DMS53 (cell line): ENCODE results near the gene KCNC1.

Source experiments
- DNase-seq: peaks from one replicate; lab custom pipeline; 2025; lab: John Stamatoyannopoulos, UW

The KCNC1 gene

DNA sequence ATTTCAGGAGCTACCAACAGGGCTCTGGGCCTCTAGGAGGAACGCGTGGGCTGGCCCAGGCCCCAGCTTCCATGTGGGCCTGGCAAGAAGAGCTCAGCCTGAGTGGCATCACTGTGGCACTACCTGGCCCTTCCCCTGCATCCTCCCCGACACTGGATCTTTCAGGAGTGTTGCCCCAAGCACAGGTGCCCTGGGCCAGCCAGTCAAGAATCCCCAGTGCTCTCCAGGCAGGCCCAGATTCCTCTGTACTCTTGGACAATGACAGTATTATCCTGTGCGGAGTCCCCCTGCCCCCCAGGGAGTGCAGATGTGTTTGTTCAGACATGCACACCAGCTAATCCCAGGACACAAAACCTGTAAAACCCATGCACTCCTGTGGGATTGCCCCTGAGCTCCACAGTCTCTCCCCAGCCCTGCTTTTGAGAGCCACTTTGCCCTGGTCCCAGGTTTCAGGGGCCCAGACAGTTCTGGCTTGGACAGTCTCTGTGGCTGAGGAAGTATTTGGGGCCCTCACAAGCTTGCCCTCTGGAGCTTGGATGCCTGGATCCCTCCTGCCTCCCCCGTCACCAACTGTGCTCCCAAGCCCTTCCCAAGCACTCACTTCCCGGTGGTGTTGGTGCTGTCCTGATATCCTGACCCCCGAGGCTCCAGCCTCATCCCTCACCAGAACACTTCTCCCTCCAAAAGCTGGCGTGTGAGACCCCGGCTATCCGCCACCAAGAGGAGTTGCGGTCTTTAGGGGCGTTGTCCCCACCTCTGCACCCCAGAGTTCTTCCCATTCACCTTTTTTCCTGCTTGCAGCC, 39.9 kb downstream of the KCNC1 start:
- DNase-seq: no peak

DNA sequence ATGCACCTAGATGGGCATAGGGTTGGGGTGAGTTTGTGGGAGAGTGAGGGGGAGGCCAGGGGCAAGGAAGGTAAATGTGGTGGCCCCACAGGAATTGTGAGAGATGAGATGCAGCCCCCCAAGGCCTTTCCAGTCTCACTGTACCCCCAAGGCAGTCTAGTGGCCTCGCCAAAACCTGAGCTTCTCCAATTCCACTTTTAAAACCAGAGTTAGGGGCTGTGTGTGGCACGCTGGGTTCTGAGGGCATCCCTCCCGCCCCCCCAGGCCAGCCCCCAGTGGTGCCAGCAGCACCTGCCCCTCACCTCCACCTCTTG, 40.4 kb downstream of the KCNC1 start:
- DNase-seq: no peak

DNA sequence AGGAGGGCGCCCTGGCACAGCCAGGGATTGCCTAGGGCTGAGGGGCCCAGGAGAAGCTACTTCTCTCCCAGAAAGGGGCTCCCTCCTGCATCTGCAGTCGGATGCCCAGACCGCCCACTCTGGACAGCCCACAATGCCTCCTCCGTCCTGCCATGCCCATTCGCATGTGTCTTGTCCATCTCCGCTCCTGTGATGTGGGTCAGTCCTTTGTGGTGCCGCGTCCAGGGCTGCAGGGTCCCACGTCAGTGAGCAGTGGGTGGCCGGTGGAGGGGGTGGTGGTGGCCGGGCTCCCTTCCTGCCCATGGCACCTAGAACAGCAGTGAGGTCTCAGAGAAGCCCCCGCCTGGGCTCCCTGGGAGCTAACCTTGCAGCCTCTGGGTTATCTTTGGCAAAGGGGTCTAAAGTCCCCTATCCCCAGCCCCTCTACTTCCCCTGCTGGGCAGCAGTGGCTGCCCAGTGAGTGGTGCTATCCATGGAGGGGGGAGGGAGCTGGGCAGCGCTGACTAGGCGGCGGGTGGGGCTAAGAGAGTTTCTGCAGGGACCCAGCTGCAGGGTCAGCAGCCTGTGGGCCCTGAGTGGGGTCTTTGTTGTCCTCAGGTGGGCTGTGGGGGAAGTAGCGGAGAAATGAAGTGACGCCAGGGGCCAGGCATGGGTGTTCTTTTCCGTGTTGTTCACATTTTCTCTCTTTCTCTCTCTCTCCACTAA, 41.1 kb downstream of the KCNC1 start:
- no peak for DNase-seq

- DNase-seq: no peak
Observed at GRCh38 chr11:17776212-17776875, 41.8 kb downstream of the KCNC1 start.

DNA sequence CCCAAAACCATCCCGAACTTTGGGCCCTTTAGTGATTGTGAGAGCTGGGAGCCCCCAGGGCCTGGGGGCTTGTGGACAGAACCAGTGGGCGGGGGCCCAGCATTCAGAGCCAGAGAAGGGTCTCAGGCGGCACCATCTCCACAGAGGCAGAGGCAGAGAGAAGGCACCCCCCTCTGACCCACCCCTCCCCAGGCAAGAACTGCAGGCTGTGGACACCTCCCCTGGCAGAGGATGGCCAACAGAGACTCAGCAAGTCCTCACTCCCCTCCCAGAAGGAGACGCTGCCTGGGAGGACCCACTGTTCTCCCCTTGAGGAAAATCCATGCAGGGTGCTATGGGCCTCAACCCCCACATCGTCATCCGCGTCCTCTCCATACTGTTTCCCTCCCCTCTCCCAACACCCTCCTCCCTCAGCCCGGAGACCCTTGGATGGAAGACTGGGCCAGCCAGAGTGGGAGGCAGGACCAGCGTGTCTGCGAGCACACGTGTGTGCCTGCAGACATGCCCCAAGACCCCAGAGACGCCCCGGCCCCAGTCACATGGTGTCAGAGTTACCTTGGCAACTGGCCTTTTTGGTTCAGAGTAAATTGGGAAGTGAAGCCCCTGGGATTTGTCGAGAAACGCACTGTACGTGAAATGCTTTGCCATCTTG, 42.6 kb downstream of the KCNC1 start:
- DNase-seq: no peak

GRCh38 chr11:17777738-17778091, 43.1 kb downstream of the KCNC1 start:
- no peak for DNase-seq

GRCh38 chr11:17778352-17778751, 43.8 kb downstream of the KCNC1 start:
- DNase-seq: no peak

- DNase-seq: no peak
Observed at GRCh38 chr11:17778956-17779860, 44.6 kb downstream of the KCNC1 start.

GRCh38 chr11:17779861-17780594, 45.4 kb downstream of the KCNC1 start:
- DNase-seq: no peak

- no peak for DNase-seq
Observed at GRCh38 chr11:17780668-17781067, 46.1 kb downstream of the KCNC1 start.

DNA sequence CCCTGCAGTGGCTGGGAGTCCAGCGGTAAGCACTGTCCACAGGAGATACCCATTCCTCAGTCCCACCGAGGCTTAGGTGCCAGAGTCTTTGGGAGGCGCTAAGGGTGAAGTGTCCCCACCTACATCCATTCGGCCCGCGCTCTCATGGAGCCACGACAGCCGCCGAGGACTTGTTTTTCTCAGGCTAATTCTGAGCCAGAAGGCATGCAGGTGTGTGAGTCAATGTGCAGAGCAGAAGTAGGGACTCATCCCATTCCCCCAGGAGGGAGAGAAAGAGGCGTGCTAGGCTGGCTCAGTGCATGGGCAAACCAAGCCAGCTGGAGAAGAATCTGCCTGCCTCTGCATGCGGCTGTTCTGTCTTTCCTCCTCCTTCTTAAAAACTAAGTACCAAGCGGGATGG, 46.6 kb downstream of the KCNC1 start:
- no peak for DNase-seq

GRCh38 chr11:17781626-17782025, 47.0 kb downstream of the KCNC1 start:
- DNase-seq: no peak

- DNase-seq: no peak
Observed at GRCh38 chr11:17782145-17782544, 47.6 kb downstream of the KCNC1 start.

DNA sequence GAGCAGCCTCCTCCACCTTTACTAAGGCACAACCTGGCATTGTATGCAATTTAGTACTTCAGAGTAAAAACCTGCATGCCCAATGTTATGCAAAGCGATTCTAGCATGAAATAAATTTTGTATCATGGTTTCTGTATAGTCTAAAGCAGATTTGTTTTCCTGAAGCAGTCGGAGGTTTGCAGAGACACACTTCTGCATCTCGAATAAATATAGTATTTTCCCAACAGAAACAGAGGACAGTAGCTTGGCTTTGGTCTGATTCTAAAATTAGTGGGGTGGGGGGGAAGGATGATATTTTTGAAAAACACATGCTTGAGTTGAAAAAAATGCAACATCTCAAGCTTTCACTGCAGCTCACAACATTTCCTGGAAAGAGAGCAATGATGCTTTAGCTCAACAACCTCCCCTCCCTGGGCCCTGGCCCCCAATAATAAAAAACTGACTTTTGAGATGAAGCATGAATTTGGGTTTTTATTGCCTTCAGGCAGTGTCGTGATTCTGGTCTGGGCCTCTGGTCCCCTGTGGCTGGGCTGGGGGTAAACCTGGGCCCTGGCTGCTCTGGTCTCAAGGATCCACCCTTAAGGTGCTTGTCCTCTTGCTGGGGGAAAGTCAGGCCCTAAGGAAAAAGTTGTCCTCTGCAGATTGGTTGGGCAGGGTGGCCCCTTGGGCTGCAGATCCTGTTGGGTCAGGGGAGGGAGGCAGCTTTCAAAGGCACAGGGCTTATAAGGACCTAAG, 48.2 kb downstream of the KCNC1 start:
- no peak for DNase-seq

- no peak for DNase-seq
Observed at GRCh38 chr11:17783878-17784277, 49.3 kb downstream of the KCNC1 start.

DNA sequence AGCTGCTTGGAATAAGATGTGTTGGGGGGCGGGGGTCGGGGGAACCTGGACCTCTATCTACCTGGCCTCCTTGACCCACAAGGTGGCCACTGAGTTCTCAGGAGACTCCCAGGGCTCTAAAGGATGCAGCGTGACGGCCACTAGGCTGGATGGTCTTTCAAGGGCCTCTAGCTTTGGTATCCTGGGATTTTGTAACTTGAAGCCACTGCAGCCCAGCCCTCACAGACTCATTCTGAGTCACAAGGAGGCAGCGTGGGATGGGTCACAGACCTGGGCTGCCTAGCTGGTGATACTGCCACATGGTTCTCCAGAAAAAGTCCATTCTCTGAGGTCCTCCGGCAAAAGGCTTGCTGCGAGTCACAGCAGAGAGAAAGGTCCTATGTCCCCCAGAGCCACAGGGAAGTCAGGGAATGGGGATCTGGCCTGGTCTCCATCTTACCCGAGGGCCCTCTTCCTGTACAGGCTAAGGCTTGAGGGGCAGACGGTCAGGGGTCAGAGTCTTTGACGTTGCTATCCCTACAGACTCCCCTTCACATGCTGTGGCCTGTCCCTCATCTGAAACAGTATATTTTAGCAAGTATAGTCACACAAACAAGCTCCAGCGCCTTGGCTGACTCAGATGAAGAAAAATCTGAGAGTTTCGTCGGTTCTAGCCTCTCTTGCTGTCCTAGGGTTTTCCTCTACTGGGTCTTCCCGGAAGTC, 52.4 kb downstream of the KCNC1 start:
- no peak for DNase-seq

- no peak for DNase-seq
Observed at GRCh38 chr11:17788084-17788483, 53.5 kb downstream of the KCNC1 start.

DNA sequence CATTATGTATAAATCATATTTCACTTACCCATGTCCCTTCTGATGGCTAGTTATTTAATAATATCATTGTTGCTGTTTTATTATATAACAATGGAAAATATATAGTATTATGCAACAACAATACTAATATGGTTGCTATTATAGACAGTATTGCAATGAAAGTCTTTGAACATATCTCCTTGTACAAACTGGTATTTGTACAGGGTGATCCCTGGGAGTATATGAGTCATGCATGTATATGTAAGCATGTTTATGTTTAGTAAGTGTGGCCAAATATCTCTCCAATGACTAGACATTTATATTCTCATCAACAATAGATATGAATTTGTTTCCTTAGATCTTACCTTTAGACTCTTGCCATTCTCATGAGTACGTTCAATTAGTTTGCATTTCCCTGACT, 55.9 kb downstream of the KCNC1 start:
- peak; percentile 77 for DNase-seq

- no peak for DNase-seq
Observed at GRCh38 chr11:17791144-17791543, 56.6 kb downstream of the KCNC1 start.

- no peak for DNase-seq
Observed at GRCh38 chr11:17792161-17792560, 57.6 kb downstream of the KCNC1 start.
